GM18526 (cell line): ENCODE data around the gene TBC1D3K.
"Not testable (repeated sequence)": the region's sequence is repeated elsewhere in the genome, so short reads cannot be mapped to it uniquely, and the experiment has no call there.

Experiments used
- POLR2A ChIP-seq: IDR thresholded peaks from 3 replicates; pipeline ENCODE4 v1.6.1; 2011; ENCODE audit not compliant: insufficient read length; ENCODE audit errors: extremely low read depth

The TBC1D3K gene

GRCh38 chr17:37924115-37924514 lies at the start of gene TBC1D3K:
Gene TBC1D3K (plus strand): TSS chr17:37924415. CDS start chr17:37926000, 1,585 bp downstream.
- TF ChIP-seq POLR2A: not testable (repeated sequence)

- TF ChIP-seq POLR2A: no peak
Observed at GRCh38 chr17:37884516-37884915, 39.7 kb upstream of the TBC1D3K start.

- TF ChIP-seq POLR2A: no peak
Observed at GRCh38 chr17:37885136-37885535, 39.1 kb upstream of the TBC1D3K start.

GRCh38 chr17:37888881-37889280 lies 35.3 kb upstream of the TBC1D3K start:
- no peak for TF ChIP-seq POLR2A
